ENCODE data around the gene C16orf86.

The C16orf86 gene

GRCh38 chr16:67666559-67667452, at the start of gene C16orf86, which contains the start of gene ENKD1:
Gene C16orf86 (plus strand): TSS chr16:67666814. CDS start chr16:67666971, 157 bp downstream.
Gene ENKD1 (minus strand): TSS chr16:67666750. CDS start chr16:67666442, 308 bp downstream.
- peak; percentile 92 for DNase-seq (ENCODE audit: low spot score)

- DNase-seq (ENCODE audit: low spot score), result no peak
These were observed 38.4 kb upstream of the C16orf86 start for GRCh38 chr16:67628216-67628615.

- no peak for DNase-seq (ENCODE audit: low spot score)
These were observed 34.0 kb upstream of the C16orf86 start for GRCh38 chr16:67632415-67633172.

GRCh38 chr16:67636713-67637112, 29.9 kb upstream of the C16orf86 start:
- no peak for DNase-seq (ENCODE audit: low spot score)

- DNase-seq (ENCODE audit: low spot score), result no peak
These were observed 29.0 kb upstream of the C16orf86 start for GRCh38 chr16:67637625-67638024.

- no peak for DNase-seq (ENCODE audit: low spot score)
These were observed 24.6 kb upstream of the C16orf86 start for GRCh38 chr16:67641779-67642708.

- no peak for DNase-seq (ENCODE audit: low spot score)
These were observed 22.6 kb upstream of the C16orf86 start for GRCh38 chr16:67644038-67644437.

GRCh38 chr16:67645397-67646121, 21.1 kb upstream of the C16orf86 start:
- no peak for DNase-seq (ENCODE audit: low spot score)

- no peak for DNase-seq (ENCODE audit: low spot score)
These were observed 19.4 kb upstream of the C16orf86 start for GRCh38 chr16:67647111-67647651.

GRCh38 chr16:67647681-67648080, 18.9 kb upstream of the C16orf86 start:
- no peak for DNase-seq (ENCODE audit: low spot score)

GRCh38 chr16:67648088-67648763, 18.4 kb upstream of the C16orf86 start:
- no peak for DNase-seq (ENCODE audit: low spot score)

- no peak for DNase-seq (ENCODE audit: low spot score)
These were observed 17.7 kb upstream of the C16orf86 start for GRCh38 chr16:67648764-67649407.

GRCh38 chr16:67649494-67649931, 17.1 kb upstream of the C16orf86 start:
- no peak for DNase-seq (ENCODE audit: low spot score)

- DNase-seq (ENCODE audit: low spot score), result no peak
These were observed 16.6 kb upstream of the C16orf86 start for GRCh38 chr16:67650023-67650422.

GRCh38 chr16:67651039-67651438, 15.6 kb upstream of the C16orf86 start:
- DNase-seq (ENCODE audit: low spot score), result no peak

GRCh38 chr16:67651847-67652246, 14.8 kb upstream of the C16orf86 start:
- DNase-seq (ENCODE audit: low spot score), result no peak

- DNase-seq (ENCODE audit: low spot score), result peak; percentile 93
These were observed 14.0 kb upstream of the C16orf86 start for GRCh38 chr16:67652578-67653127.

GRCh38 chr16:67653128-67653788, 13.4 kb upstream of the C16orf86 start:
- peak; percentile 84 for DNase-seq (ENCODE audit: low spot score)

Data from D341Med (cell line).